WTC11 (cell line): ENCODE measurements around the gene ZMIZ1.

ENCODE experiments used
- AR ChIP-seq: fragments of 250-450 bp; sonication (Bioruptor Pico); IDR thresholded peaks from 2 replicates; pipeline ENCODE4 v1.9.0; 2021; ENCODE audit warnings: mild to moderate bottlenecking
- CREM ChIP-seq: sonication (generic); formaldehyde crosslinking; IDR thresholded peaks from 2 replicates; pipeline ENCODE4 v1.8.1; 2022; ENCODE audit warnings: mild to moderate bottlenecking, missing genetic modification reagents, moderate library complexity
- ELF4 ChIP-seq: sonication (generic); formaldehyde crosslinking; IDR thresholded peaks from 2 replicates; pipeline ENCODE4 v1.8.1; 2022; ENCODE audit warnings: low read depth, mild to moderate bottlenecking, moderate library complexity, missing genetic modification reagents
- ESRRA ChIP-seq: sonication (generic); formaldehyde crosslinking; IDR thresholded peaks from 2 replicates; pipeline ENCODE4 v1.8.1; 2022; ENCODE audit warnings: mild to moderate bottlenecking, missing genetic modification reagents, borderline replicate concordance
- GABPB1 ChIP-seq: sonication (generic); formaldehyde crosslinking; IDR thresholded peaks from 2 replicates; pipeline ENCODE4 v1.8.1; 2023; ENCODE audit warnings: mild to moderate bottlenecking, missing genetic modification reagents
- TEAD4 ChIP-seq: sonication (generic); formaldehyde crosslinking; IDR thresholded peaks from 2 replicates; pipeline ENCODE4 v1.8.0; 2022; ENCODE audit warnings: mild to moderate bottlenecking, missing genetic modification reagents
- TF ChIP-seq, protein P1 (sequence below): fragments of 200-600 bp; IDR thresholded peaks from 2 replicates; pipeline ENCODE4 v1.8.0; 2022; ENCODE audit warnings: antibody characterized with exemption

DNA sequence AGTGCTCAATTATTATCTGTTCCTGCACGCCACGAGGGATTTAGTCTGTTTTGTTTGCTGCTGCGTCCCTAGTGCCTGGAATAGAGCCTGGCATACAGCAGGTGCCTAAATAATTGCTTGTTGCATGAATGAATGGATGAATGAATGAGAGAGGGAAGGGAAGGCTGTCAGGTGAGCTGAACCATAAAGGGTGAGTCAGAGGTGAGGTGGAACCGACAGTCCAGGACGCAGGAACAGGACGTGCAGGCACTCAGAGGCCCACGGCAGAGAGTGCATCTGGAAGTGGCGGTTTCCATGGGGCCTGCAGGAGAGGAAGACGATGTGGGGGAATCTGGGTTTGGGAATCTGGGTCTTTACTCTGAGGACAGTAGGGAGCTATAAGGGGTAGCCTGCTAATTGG is 260.8 kb downstream of the ZMIZ1 start:
- TF ChIP-seq GABPB1 (CRISPR knock-in tag) (no peak), TEAD4 (CRISPR knock-in tag) (no peak), ESRRA (CRISPR knock-in tag) (no peak), AR (no peak), ELF4 (no peak), CREM (CRISPR knock-in tag) (no peak)
- TF ChIP-seq, protein P1, sequence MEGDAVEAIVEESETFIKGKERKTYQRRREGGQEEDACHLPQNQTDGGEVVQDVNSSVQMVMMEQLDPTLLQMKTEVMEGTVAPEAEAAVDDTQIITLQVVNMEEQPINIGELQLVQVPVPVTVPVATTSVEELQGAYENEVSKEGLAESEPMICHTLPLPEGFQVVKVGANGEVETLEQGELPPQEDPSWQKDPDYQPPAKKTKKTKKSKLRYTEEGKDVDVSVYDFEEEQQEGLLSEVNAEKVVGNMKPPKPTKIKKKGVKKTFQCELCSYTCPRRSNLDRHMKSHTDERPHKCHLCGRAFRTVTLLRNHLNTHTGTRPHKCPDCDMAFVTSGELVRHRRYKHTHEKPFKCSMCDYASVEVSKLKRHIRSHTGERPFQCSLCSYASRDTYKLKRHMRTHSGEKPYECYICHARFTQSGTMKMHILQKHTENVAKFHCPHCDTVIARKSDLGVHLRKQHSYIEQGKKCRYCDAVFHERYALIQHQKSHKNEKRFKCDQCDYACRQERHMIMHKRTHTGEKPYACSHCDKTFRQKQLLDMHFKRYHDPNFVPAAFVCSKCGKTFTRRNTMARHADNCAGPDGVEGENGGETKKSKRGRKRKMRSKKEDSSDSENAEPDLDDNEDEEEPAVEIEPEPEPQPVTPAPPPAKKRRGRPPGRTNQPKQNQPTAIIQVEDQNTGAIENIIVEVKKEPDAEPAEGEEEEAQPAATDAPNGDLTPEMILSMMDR: no peak
